GM06990 (cell line): ENCODE data around the gene PKP2.

Source experiments
- DNase-seq: peaks from one replicate; pipeline ENCODE4 v3.0.0-alpha.2; 2011; ENCODE audit not compliant: insufficient read length; ENCODE audit errors: extremely low read depth
- H3K27me3 ChIP-seq: replicated peaks from 2 replicates; pipeline ENCODE4 v1.6.0; 2011; ENCODE audit warnings: low read length; ENCODE audit not compliant: control insufficient read depth, insufficient read depth
- H3K36me3 ChIP-seq: 2 replicates; pipeline ENCODE4 v1.5.1; 2011; ENCODE audit warnings: low read length; ENCODE audit not compliant: control insufficient read depth, insufficient read depth
- H3K4me3 ChIP-seq: replicated peaks from 2 replicates; pipeline ENCODE4 v1.5.1; 2011; ENCODE audit warnings: low read depth, mild to moderate bottlenecking, control low read depth, low read length
- TF ChIP-seq, protein P1 (sequence below): IDR thresholded peaks from 2 replicates; pipeline ENCODE4 v1.5.1; 2011; ENCODE audit warnings: low read length, control low read depth, mild to moderate bottlenecking, inconsistent platforms; ENCODE audit not compliant: insufficient read depth, poor library complexity, severe bottlenecking

Gene PKP2

DNA sequence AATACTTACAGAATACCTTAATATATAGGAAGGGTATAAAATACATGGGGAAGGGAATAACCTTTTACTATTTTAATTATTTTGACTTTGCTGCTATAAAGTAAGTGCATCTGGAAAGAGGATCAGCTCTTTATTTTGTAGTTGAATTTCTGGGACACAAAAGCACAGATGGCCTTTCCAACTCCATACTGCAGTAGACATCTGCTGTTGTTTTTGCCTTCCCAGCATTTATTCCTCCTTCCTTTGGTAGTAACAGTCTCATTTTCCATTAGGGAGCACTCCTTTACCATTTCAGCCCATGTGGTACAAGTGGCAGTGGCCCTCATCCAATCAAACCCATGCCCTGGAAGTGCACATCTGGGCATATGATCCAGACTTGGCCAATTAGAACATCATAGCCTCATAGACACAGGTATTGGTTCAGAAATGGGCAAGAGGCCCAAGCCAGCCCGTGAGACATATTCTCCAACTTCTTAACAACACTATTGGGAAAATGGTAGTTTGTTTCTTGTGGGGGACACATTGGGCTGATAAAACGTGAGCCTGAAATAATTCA is 76.1 kb downstream of the PKP2 start:
- DNase-seq, result no peak
- Histone ChIP-seq H3K27me3 (no peaks in the 10 kb centered on the region), H3K36me3 (no peaks in the 10 kb centered on the region), H3K4me3 (no peak overlapping the region)
- TF ChIP-seq, protein P1, sequence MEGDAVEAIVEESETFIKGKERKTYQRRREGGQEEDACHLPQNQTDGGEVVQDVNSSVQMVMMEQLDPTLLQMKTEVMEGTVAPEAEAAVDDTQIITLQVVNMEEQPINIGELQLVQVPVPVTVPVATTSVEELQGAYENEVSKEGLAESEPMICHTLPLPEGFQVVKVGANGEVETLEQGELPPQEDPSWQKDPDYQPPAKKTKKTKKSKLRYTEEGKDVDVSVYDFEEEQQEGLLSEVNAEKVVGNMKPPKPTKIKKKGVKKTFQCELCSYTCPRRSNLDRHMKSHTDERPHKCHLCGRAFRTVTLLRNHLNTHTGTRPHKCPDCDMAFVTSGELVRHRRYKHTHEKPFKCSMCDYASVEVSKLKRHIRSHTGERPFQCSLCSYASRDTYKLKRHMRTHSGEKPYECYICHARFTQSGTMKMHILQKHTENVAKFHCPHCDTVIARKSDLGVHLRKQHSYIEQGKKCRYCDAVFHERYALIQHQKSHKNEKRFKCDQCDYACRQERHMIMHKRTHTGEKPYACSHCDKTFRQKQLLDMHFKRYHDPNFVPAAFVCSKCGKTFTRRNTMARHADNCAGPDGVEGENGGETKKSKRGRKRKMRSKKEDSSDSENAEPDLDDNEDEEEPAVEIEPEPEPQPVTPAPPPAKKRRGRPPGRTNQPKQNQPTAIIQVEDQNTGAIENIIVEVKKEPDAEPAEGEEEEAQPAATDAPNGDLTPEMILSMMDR, result no peak

DNA sequence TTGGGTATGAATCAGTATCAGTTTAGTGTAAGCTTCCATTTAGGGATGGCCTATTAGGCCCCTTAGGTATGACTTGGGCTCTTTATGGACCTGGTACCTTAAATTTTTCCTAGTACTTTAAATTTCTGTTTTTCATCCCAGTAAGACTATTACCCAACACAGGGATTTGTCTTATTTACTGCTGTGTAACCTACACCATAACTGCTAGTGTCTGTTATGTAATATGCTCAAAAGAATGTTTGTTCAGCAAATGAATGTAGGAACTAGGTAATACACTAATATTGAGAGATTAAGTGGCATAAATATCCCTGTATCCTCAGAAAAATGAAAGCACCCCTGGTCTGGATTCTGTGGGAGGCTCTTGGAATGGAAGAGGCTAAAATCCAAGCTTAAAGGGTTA is 77.2 kb downstream of the PKP2 start:
- Histone ChIP-seq H3K27me3 (no peaks in the 10 kb centered on the region), H3K36me3 (no peaks in the 10 kb centered on the region), H3K4me3 (no peak overlapping the region)
- DNase-seq, result no peak
- TF ChIP-seq, protein P1, result no peak

DNA sequence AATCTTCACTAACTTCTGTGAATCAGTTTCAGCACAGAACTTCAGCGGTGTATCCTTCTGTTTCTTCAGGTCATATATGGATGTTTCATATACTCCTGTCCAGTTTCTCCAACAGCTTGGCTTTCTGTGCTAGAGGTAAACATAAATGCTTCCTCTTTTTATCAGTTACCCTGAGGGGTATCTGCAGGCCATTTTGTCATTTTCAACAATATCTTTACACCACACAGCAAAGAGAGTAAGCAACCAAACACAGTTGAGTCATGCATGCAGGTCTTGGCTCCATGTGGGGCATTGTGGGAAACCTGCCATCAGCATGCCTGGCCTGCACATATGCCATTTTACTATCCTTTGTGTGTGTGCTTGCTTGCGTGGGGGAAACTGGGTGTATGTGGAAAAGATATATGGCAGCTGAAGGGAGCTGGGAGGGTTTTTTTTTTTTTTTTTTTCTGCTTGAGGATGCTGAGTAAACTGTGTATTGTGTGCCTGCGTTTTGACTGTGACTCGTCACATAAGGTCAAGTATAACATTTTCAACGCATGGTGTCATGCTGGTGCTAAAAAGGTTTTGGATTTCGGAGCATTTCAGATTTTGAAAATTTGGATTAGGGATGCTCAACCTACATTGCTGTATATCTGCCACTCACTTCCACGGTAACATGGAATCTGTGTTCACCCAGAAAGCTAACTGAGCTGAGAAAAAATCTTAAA is 84.7 kb downstream of the PKP2 start:
- TF ChIP-seq, protein P1, result no peak
- Histone ChIP-seq H3K36me3 (no peaks in the 10 kb centered on the region), H3K4me3 (no peak overlapping the region), H3K27me3 (no peaks in the 10 kb centered on the region)
- no peak for DNase-seq

DNA sequence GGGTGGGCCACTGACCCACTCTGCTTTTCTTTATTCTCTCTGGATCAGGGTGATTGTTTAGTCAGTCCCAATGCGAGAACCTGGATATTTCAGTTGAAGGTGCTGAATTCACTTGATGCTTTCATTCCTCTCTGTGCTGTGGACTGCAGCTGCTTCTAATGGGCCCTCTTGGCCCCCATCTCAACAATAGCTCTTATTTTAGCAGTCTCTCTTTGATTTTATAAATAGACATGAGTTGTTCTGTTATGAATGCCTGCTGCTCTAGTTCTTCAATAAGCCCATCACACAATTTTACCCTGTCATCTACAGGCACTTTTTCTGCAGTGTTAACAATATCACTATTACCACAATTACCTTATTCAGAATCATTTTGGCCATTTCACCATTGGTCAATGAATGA is 86.7 kb downstream of the PKP2 start:
- Histone ChIP-seq H3K36me3 (no peaks in the 10 kb centered on the region), H3K4me3 (no peak overlapping the region), H3K27me3 (no peaks in the 10 kb centered on the region)
- DNase-seq, result no peak
- TF ChIP-seq, protein P1, result no peak

DNA sequence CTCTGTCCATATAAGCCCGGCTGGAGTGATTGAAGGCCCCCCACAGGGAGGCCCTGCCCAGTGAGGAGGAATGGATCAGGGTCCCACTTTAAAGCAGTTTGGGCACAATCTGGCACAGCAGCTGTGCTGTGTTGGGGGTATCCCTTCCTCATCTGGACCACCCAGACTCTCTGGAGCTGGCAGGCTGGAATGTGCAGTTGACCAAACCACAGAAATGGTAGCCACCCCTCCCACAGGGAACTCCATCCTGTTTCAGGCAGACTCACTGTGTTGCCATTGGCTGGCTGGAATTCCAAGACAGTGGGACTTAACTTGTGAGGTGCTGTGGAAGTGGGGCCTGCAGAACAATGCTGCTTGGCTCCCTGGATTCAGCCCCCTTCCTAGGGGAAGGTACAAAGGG is 87.4 kb downstream of the PKP2 start:
- no peak for DNase-seq
- no peak overlapping the region for H3K4me3 ChIP-seq
- TF ChIP-seq, protein P1, result no peak
- no peaks in the 10 kb centered on the region for H3K27me3 ChIP-seq
- no peaks in the 10 kb centered on the region for H3K36me3 ChIP-seq
